Breast epithelium (tissue), 3 donors: Measurements from ENCODE around the gene PSG7.
"Not testable (repeated sequence)": the region's sequence is repeated elsewhere in the genome, so short reads cannot be mapped to it uniquely, and the experiment has no call there.

Source experiments
- POLR2A ChIP-seq: fragments of 450-650 bp; IDR thresholded peaks from one replicate; pipeline ENCODE4 v1.6.1; 2016; ENCODE audit warnings: antibody characterized with exemption, mild to moderate bottlenecking, moderate library complexity
- POLR2AphosphoS5 ChIP-seq, 3 donors: sonication (generic); formaldehyde crosslinking; IDR thresholded peaks; one replicate each; pipeline ENCODE4 v1.6.1; 2017; ENCODE audit warnings: antibody characterized with exemption in 3 of 3
- TF ChIP-seq, protein P1 (sequence below), 3 donors: fragments of 450-650 bp; IDR thresholded peaks; one replicate each; pipeline ENCODE4 v1.5.1; 2016 to 2017; ENCODE audit warnings: antibody characterized with exemption in 3 of 3, mild to moderate bottlenecking in 3 of 3, moderate library complexity in 3 of 3

GRCh38 chr19:42875881-42876280 lies 61.1 kb downstream of the PSG7 start:
- TF ChIP-seq, protein P1, sequence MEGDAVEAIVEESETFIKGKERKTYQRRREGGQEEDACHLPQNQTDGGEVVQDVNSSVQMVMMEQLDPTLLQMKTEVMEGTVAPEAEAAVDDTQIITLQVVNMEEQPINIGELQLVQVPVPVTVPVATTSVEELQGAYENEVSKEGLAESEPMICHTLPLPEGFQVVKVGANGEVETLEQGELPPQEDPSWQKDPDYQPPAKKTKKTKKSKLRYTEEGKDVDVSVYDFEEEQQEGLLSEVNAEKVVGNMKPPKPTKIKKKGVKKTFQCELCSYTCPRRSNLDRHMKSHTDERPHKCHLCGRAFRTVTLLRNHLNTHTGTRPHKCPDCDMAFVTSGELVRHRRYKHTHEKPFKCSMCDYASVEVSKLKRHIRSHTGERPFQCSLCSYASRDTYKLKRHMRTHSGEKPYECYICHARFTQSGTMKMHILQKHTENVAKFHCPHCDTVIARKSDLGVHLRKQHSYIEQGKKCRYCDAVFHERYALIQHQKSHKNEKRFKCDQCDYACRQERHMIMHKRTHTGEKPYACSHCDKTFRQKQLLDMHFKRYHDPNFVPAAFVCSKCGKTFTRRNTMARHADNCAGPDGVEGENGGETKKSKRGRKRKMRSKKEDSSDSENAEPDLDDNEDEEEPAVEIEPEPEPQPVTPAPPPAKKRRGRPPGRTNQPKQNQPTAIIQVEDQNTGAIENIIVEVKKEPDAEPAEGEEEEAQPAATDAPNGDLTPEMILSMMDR (IDR thresholded peaks at IDR 0.05) = not testable (repeated sequence)
- TF ChIP-seq POLR2A; POLR2AphosphoS5 (IDR thresholded peaks at IDR 0.05): not testable (repeated sequence)
